GM12878 (cell line): ENCODE data around the gene DUOXA2. TPM values are rescaled to one million over a fixed set of nuclear protein-coding genes. Genes with fewer than 3 reads are reported as not detected.

ENCODE experiments used
- ATAC-seq: fragments of 200-7000 bp; cut with Tn5 transposase; 3 replicates; pipeline ENCODE4 v1.9.1; 2020; ENCODE audit warnings: mild to moderate bottlenecking, moderate library complexity
- BruUV-seq: library from RNA; stranded (reverse); fragments of 400-500 nt; replicated peaks from 2 replicates; lab custom pipeline; 2021; lab: Mats Ljungman, UMichigan
- CTCF ChIA-PET: fragments of 300-600 bp; sonication (Branson Sonifier 250); formaldehyde crosslinking; extraction: SDS; loops from one replicate; lab custom pipeline; 2021; ENCODE audit warnings: inconsistent platforms; lab: Yijun Ruan, JAX
- POLR2A ChIA-PET: fragments of 350-600 bp; formaldehyde crosslinking; extraction: SDS; loops from one replicate; lab custom pipeline; 2021; ENCODE audit warnings: inconsistent platforms; lab: Charles Lee
- RAD21 ChIA-PET: fragments of 300-600 bp; sonication (Branson Sonifier 250); formaldehyde crosslinking; loops from one replicate; lab custom pipeline; 2023; ENCODE audit warnings: antibody characterized with exemption; ENCODE audit not compliant: unreplicated experiment; lab: Charles Lee
- SMC1A ChIA-PET: fragments of 300-600 bp; sonication (Branson Sonifier 250); formaldehyde crosslinking; loops from one replicate; lab custom pipeline; 2023; ENCODE audit not compliant: unreplicated experiment, uncharacterized antibody; lab: Charles Lee
- DNase-seq: peaks from one replicate; pipeline ENCODE4 v3.0.0-alpha.2; 2011; ENCODE audit warnings: low read depth, low spot score
- FAIRE-seq: peaks from 3 replicates; lab custom pipeline; 2011; peaks lifted over from hg19 to GRCh38; lab: Jason Lieb, UNC
- H2AFZ ChIP-seq: 2 replicates; pipeline ENCODE4 v1.6.0; 2011; ENCODE audit warnings: low read depth, low read length, control low read depth; ENCODE audit not compliant: control insufficient read depth
- H3K27ac ChIP-seq: 2 replicates; pipeline ENCODE4 v1.5.1; 2011; ENCODE audit warnings: control low read depth; ENCODE audit not compliant: control insufficient read depth, insufficient read depth
- H3K27me3 ChIP-seq, 2 experiments: replicated peaks in 1 of 2; 2 replicates each; pipeline versions ENCODE4 v1.6.0 to v1.6.1; 2011; ENCODE audit warnings: low read length in 1 of 2; ENCODE audit not compliant: control insufficient read depth in 2 of 2, insufficient read depth in 2 of 2
- H3K36me3 ChIP-seq, 2 experiments: 2 replicates each; pipeline ENCODE4 v1.5.1; 2011; ENCODE audit warnings: low read length in 1 of 2; ENCODE audit not compliant: control insufficient read depth in 2 of 2, insufficient read depth in 2 of 2
- H3K4me1 ChIP-seq: 2 replicates; pipeline ENCODE4 v1.6.1; 2011; ENCODE audit warnings: mild to moderate bottlenecking, low read length, moderate library complexity, mixed read lengths; ENCODE audit not compliant: control insufficient read depth, insufficient read depth
- H3K4me2 ChIP-seq: 2 replicates; pipeline ENCODE4 v1.6.0; 2011; ENCODE audit warnings: control low read depth; ENCODE audit not compliant: control insufficient read depth, insufficient read depth
- H3K4me3 ChIP-seq: fragments of 200-600 bp; sonication (generic); 2 replicates; pipeline ENCODE4 v1.5.1; 2016
- H3K79me2 ChIP-seq: 2 replicates; pipeline ENCODE4 v1.6.0; 2011; ENCODE audit warnings: low read length; ENCODE audit not compliant: control insufficient read depth, insufficient read depth
- H3K9ac ChIP-seq: 2 replicates; pipeline ENCODE4 v1.8.0; 2011; ENCODE audit warnings: low read length, control low read depth, mixed read lengths; ENCODE audit not compliant: control insufficient read depth, insufficient read depth
- H3K9me3 ChIP-seq: replicated peaks from 3 replicates; pipeline ENCODE4 v1.5.1; 2011; ENCODE audit warnings: mild to moderate bottlenecking, low read length; ENCODE audit not compliant: control insufficient read depth, insufficient read depth
- H4K20me1 ChIP-seq: 2 replicates; pipeline ENCODE4 v1.6.0; 2011; ENCODE audit not compliant: control insufficient read depth, insufficient read depth
- ATF7 ChIP-seq: fragments of 450-650 bp; IDR thresholded peaks from 2 replicates; pipeline ENCODE4 v1.6.1; 2016; ENCODE audit warnings: low read depth, mild to moderate bottlenecking
- CBFB ChIP-seq: IDR thresholded peaks from 2 replicates; pipeline ENCODE4 v1.6.1; 2016; ENCODE audit warnings: antibody characterized with exemption, low read depth
- CREM ChIP-seq: IDR thresholded peaks from 2 replicates; pipeline ENCODE4 v1.6.1; 2014; ENCODE audit warnings: antibody characterized with exemption, low read depth
- GABPA ChIP-seq: IDR thresholded peaks from 2 replicates; pipeline ENCODE4 v1.6.1; 2014; ENCODE audit warnings: antibody characterized with exemption, low read depth, mild to moderate bottlenecking, inconsistent platforms
- MEF2B ChIP-seq: fragments of 450-650 bp; IDR thresholded peaks from 2 replicates; pipeline ENCODE4 v1.6.1; 2018; ENCODE audit warnings: mild to moderate bottlenecking, moderate library complexity; ENCODE audit not compliant: partially characterized antibody, poor library complexity, severe bottlenecking
- NFYA ChIP-seq: IDR thresholded peaks from 2 replicates; pipeline ENCODE4 v1.6.1; 2011; ENCODE audit warnings: low read depth, mild to moderate bottlenecking, low read length, improper control_type of control experiment, borderline replicate concordance
- RBBP5 ChIP-seq: fragments of 200-600 bp; sonication (generic); conservative IDR thresholded peaks from 2 replicates; pipeline ENCODE4 v1.6.1; 2016
- SMAD1 ChIP-seq: fragments of 450-650 bp; IDR thresholded peaks from 2 replicates; pipeline ENCODE4 v1.6.1; 2018; ENCODE audit warnings: mild to moderate bottlenecking, low read depth; ENCODE audit not compliant: partially characterized antibody
- SMARCA5 ChIP-seq: fragments of 450-650 bp; IDR thresholded peaks from 2 replicates; pipeline ENCODE4 v1.6.1; 2017; ENCODE audit warnings: mild to moderate bottlenecking
- SREBF2 ChIP-seq: IDR thresholded peaks from 2 replicates; pipeline ENCODE4 v1.6.1; 2012; ENCODE audit warnings: mild to moderate bottlenecking, low read length
- YBX1 ChIP-seq: fragments of 450-650 bp; IDR thresholded peaks from 2 replicates; pipeline ENCODE4 v1.6.1; 2016; ENCODE audit warnings: antibody characterized with exemption
- ZNF207 ChIP-seq: fragments of 450-650 bp; IDR thresholded peaks from 2 replicates; pipeline ENCODE4 v1.6.1; 2014; ENCODE audit warnings: antibody characterized with exemption, mild to moderate bottlenecking, borderline replicate concordance
- WGBS: methylation state at CpG from one replicate; pipeline ENCODE4 v1.1.6; 2016; ENCODE audit warnings: low lambda C conversion rate; ENCODE audit not compliant: insufficient replicate concordance, insufficient coverage; ENCODE audit errors: missing lambda C conversion rate; 5-methylcytosine and 5-hydroxymethylcytosine counted together
- in situ Hi-C: fragments of 300-500 bp; cut with MboI; formaldehyde crosslinking; loops from 9 replicates; pipeline ENCODE4 v1.14.3; 2018; ENCODE audit warnings: mixed read lengths
- intact Hi-C: fragments of 100-400 bp; cut with micrococcal nuclease; formaldehyde crosslinking; loops from one replicate; pipeline ENCODE4 v1.14.2; 2022; ENCODE audit not compliant: unreplicated experiment
- polyA plus RNA-seq, 11 experiments: library from polyadenylated mRNA; depleted of rRNA in 4 of 11; unstranded in 6 of 11; stranded (reverse) in 5 of 11; fragments of >200 nt; fragmentation: Nextera tagmentation in 4 of 11; fragmentation: Illumina TruSeq in 1 of 11; extraction: Ambion mirVana in 4 of 11; extraction: Trizol in 1 of 11; gene quantifications; 1 replicate in 1 of 11; 2 replicates in 10 of 11; pipeline versions ENCODE4 v1.2.1 to v1.2.3, GENCODE V29; 2011 to 2016; ENCODE audit warnings: inconsistent platforms in 2 of 11, missing spikeins in 2 of 11, low read depth in 1 of 11
- total RNA-seq, 4 experiments: library from RNA; depleted of rRNA in 3 of 4; stranded (reverse); fragments of >200 nt in 3 of 4; fragmentation: Illumina TruSeq in 1 of 4; extraction: Trizol in 1 of 4; gene quantifications; 2 replicates each; pipeline versions ENCODE4 v1.2.1 to v1.2.3, GENCODE V29; 2013 to 2021
- TF ChIP-seq, protein P1 (sequence below): IDR thresholded peaks from 2 replicates; pipeline ENCODE4 v1.6.1; 2011; ENCODE audit warnings: low read depth, mild to moderate bottlenecking, low read length, moderate library complexity, borderline replicate concordance; ENCODE audit errors: extremely low read depth
- TF ChIP-seq, protein P2 (sequence below): IDR thresholded peaks from 2 replicates; pipeline ENCODE4 v1.6.1; 2012; ENCODE audit warnings: low read depth, low read length, improper control_type of control experiment

The DUOXA2 gene
- total and polyA plus RNA-seq, 10 of the 15 experiments (the other 5 are each of a cell fraction or from before 2014, with no cell fraction given), result not detected

DNA sequence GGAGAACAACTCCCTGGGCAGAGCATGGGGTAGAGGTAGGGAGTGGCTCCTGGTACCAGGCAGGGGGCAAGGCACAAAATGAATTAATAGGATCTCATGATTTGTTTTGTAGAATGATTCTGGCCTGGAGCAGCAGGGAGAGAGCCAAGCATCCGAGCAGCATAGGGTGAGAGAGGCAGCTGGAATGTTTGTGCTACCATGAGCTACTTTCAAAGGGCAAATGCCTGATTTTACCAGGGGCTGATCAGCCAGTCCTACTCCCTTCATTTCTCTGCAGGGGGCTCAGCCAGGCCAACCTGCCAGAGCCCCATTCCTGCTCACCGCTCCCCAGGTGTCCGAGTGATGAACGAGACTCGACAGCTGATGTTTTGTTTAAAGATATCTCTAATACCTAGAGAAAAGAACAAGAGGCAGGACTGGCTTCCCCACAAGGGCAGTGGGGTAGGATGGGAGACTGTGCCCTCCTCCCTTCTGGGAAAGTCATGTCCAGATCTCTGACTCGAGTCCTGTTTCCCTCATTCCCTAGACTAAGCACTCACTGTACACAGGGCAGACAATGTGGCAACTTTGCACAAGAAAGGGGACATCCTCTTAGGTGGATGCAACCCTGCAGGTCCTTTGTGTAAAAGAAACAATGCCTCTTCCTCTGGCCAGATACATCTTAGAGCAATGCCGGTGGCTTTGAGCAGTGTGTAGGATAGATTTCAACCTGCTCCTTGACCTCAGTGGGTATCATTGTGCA lies 13.1 kb upstream of the DUOXA2 start:
- TF ChIP-seq NFYA (no peak), CREM (no peak), GABPA (no peak), ATF7 (no peak), SMARCA5 (no peak)
- TF ChIP-seq, protein P1, sequence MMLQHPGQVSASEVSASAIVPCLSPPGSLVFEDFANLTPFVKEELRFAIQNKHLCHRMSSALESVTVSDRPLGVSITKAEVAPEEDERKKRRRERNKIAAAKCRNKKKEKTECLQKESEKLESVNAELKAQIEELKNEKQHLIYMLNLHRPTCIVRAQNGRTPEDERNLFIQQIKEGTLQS, result no peak
- ChIA-PET RAD21 (no interaction called here), SMC1A (no interaction called here), CTCF (interaction anchor here (1.0 kb wide), 1 partner anchor 17 kb away, joined by 3 read pairs; no protein-coding TSS in a partner anchor), POLR2A (no interaction called here)
- FAIRE-seq (no peak), ATAC-seq (no peak), DNase-seq (no peak)
- WGBS, result 35% methylated on average over 7 of the region's 7 CpGs
- Histone ChIP-seq H3K4me2 (no peak overlapping the region), H3K9ac (no peak overlapping the region), H3K27me3 (no peaks in the 10 kb centered on the region; a peak in 2 of 4 replicates), H3K79me2 (no peaks in the 10 kb centered on the region), H3K4me1 (no peaks in the 10 kb centered on the region), H3K27ac (no peak overlapping the region), H3K4me3 (no peak overlapping the region), H3K36me3 (no peaks in the 10 kb centered on the region), H4K20me1 (no peaks in the 10 kb centered on the region; the same call in 1 of the 2 replicates), H2AFZ (no peak overlapping the region), H3K9me3 (no peaks in the 10 kb centered on the region)
- BruUV-seq, result no TSS peak
- intact Hi-C loops, result no loop called here
- in situ Hi-C loops, result no loop called here

DNA sequence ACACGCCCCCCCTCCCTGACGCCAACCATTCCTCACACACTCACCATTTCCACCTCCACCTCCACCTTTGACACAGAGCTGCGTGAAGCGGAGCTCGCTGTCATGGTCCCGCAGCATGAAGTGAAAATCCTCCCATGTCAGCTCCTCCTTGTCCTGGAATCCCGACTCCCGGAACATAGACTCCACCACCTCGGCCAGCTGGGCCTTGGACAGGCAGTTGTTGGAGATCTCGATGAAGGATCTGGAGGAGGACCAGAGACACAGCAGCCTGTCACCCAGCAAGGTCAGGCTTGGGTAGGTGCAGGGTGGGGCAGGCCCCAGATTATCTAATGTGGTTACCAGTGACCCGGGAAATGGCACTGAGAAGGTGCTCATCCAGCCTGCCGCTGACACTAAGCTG lies 12.4 kb upstream of the DUOXA2 start:
- no peak for DNase-seq
- ChIA-PET SMC1A (no interaction called here), RAD21 (no interaction called here), CTCF (no interaction called here), POLR2A (no interaction called here)
- H2AFZ ChIP-seq, result no peak overlapping the region
- FAIRE-seq, result no peak
- no peaks in the 10 kb centered on the region for H3K79me2 ChIP-seq
- H3K27ac ChIP-seq, result no peak overlapping the region
- H3K9me3 ChIP-seq, result no peaks in the 10 kb centered on the region
- no peak overlapping the region for H3K9ac ChIP-seq
- H3K4me1 ChIP-seq, result no peaks in the 10 kb centered on the region
- no peak for ATAC-seq
- H3K4me2 ChIP-seq, result no peak overlapping the region
- no TSS peak for BruUV-seq
- H3K27me3 ChIP-seq, result no peaks in the 10 kb centered on the region; a peak in 2 of 4 replicates
- no peaks in the 10 kb centered on the region; the same call in 1 of the 2 replicates for H4K20me1 ChIP-seq
- in situ Hi-C loops, result no loop called here
- no peaks in the 10 kb centered on the region for H3K36me3 ChIP-seq
- H3K4me3 ChIP-seq, result no peak overlapping the region
- WGBS, result 48% methylated on average over 12 of the region's 12 CpGs
- intact Hi-C loops, result no loop called here
- TF ChIP-seq RBBP5 (no peak), SMAD1 (no peak), YBX1 (no peak), ZNF207 (no peak), CBFB (no peak), SREBF2 (no peak), MEF2B (no peak)
- TF ChIP-seq, protein P2, sequence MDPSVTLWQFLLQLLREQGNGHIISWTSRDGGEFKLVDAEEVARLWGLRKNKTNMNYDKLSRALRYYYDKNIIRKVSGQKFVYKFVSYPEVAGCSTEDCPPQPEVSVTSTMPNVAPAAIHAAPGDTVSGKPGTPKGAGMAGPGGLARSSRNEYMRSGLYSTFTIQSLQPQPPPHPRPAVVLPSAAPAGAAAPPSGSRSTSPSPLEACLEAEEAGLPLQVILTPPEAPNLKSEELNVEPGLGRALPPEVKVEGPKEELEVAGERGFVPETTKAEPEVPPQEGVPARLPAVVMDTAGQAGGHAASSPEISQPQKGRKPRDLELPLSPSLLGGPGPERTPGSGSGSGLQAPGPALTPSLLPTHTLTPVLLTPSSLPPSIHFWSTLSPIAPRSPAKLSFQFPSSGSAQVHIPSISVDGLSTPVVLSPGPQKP, result no peak
